ENCODE measurements around the gene OSBPL8. TPM values are rescaled to one million over a fixed set of nuclear protein-coding genes. Genes with fewer than 3 reads are reported as not detected.

OSBPL8 gene
- 75.3 and 125 TPM in 2 replicates for total RNA-seq

DNA sequence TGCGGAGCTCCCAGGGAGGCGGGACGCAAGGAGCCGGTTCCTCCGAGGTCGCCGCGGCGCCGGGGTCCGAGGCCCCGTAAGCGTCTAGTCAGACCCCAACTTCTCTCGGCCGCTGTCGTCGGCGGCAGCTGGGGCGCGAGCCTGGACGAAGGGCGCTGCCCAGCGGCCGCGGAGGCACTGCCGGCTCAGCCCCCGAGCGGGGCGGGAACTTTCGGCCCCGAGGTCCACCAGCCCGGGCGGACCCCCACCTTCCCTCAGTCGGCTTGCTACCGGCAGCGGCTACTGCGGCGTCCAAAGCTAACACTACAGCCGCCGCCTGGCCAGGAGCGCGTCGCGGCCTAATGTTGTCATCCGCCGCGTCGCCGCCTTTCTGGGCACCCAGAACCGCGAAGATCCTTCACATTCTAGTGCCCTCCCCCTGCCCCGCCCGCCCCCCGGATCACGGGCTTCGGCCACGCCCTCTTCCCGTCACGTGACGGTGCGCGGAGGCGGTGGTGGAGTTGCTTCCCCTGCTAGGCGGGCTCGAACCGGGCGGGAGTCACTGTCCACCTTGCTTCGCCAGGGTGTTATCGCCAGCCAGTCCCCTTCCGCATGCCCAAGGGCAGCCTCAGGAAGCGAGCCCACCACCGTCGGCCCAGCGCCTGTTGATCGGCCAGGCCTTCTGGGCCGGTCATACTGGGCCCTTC is at the start of gene OSBPL8:
Gene OSBPL8 (minus strand): TSS at position 372 of the 686 bp plus-strand sequence. CDS start 72,220 bp downstream, outside the sequence.

DNA sequence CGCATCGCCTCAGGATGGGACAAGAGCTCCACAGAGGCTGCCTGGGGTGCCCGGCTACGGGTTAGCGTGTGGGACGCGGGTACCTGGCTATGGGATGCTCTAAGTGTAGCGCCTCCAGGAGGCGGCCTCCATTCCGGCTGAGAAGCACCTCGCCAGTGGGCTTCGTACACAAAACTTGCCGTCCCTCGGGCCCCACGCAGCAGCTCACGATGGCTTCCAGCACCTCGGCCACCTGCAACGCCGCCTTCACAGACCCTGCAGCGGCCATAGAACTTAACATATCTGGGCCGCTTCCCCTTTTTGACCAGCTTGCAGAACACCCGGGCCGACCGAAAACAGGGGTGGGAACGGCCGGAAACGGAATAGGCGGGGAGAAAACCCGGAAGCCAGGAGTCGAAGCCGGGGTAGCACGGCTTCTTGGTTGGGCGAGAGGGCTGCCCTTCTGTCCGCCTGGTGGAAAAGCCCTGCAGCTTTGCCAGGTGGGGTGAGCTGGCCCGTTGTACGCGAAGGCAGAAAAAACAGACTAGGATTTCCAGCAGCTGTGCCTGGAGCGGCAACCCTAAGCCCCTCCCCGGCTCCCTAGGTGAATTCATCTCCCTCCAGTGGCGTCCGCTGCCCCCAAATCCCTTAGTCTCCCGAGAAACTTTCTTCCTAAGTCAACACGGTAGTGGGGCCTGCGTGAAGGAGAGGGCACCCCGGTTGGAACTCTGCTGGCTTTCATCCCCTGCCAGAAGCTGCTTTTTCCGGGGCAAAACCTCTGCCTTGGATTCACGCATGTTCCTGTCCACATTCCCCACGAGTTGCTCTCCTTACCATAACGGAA is 211.3 kb downstream of the OSBPL8 start, which contains the start of gene BBS10:
Gene BBS10 (minus strand): TSS at position 337 of the 823 bp plus-strand sequence. CDS start 57 bp downstream, at position 280.

Other genes with a start within 250 kb of the OSBPL8 start
- gene BBS10, start 211.4 kb downstream of the OSBPL8 start, total RNA-seq = 13.9 and 20.8 TPM in 2 replicates
- gene ZDHHC17, start 204.3 kb upstream of the OSBPL8 start, total RNA-seq = 64.3 and 74.2 TPM in 2 replicates